PFSK-1 (cell line): ENCODE data around the gene LRPAP1.

Experiments used
- FOXP2 ChIP-seq: optimal IDR thresholded peaks from 2 replicates; pipeline ENCODE3; 2011; ENCODE audit warnings: borderline replicate concordance, control low read depth, inconsistent platforms; ENCODE audit not compliant: insufficient read depth; ENCODE audit errors: extremely low read length, extremely low read depth
- POLR2AphosphoS5 ChIP-seq: IDR thresholded peaks from 2 replicates; pipeline ENCODE4 v1.6.1; 2012; ENCODE audit warnings: low read depth, mild to moderate bottlenecking, control low read depth, low read length, moderate library complexity
- SIN3A ChIP-seq: IDR thresholded peaks from 2 replicates; pipeline ENCODE4 v1.6.1; 2012; ENCODE audit warnings: mild to moderate bottlenecking, low read length, moderate library complexity, borderline replicate concordance; ENCODE audit not compliant: insufficient read depth
- TAF1 ChIP-seq: IDR thresholded peaks from 2 replicates; pipeline ENCODE4 v1.6.1; 2012; ENCODE audit warnings: low read length, control low read depth, borderline replicate concordance; ENCODE audit not compliant: insufficient read depth
- TF ChIP-seq, protein P1 (sequence below), 2 experiments: IDR thresholded peaks; 2 replicates each; pipeline versions ENCODE4 v1.6.1 to v1.8.0; 2011 to 2012; ENCODE audit warnings: low read depth in 2 of 2, low read length in 2 of 2, control low read depth in 1 of 2, inconsistent platforms in 1 of 2, mild to moderate bottlenecking in 1 of 2, moderate library complexity in 1 of 2; ENCODE audit not compliant: insufficient read depth in 1 of 2

DNA sequence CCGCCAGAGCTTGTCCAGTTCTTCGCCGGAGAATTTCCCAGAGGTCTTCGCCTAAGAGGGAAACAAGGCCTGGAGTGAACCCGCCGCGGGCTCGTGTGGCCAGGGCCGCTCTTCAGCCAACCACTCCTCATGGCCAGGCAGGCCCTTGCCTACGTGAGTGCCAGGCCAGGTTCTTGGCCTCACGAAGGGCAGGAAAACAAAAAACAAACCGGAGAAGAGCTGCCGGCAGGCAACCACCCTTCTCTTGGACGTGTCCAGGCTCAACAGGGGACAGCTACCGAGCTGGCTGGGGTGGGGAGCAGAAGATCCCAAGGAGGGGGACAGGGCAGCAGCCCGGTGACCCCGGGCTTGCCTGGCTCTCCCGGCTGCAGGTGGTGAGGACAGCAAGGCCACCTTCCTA, 13.3 kb downstream of the LRPAP1 start:
- TF ChIP-seq POLR2AphosphoS5 (no peak), TAF1 (no peak), SIN3A (no peak), FOXP2 (no peak)
- TF ChIP-seq, protein P1, sequence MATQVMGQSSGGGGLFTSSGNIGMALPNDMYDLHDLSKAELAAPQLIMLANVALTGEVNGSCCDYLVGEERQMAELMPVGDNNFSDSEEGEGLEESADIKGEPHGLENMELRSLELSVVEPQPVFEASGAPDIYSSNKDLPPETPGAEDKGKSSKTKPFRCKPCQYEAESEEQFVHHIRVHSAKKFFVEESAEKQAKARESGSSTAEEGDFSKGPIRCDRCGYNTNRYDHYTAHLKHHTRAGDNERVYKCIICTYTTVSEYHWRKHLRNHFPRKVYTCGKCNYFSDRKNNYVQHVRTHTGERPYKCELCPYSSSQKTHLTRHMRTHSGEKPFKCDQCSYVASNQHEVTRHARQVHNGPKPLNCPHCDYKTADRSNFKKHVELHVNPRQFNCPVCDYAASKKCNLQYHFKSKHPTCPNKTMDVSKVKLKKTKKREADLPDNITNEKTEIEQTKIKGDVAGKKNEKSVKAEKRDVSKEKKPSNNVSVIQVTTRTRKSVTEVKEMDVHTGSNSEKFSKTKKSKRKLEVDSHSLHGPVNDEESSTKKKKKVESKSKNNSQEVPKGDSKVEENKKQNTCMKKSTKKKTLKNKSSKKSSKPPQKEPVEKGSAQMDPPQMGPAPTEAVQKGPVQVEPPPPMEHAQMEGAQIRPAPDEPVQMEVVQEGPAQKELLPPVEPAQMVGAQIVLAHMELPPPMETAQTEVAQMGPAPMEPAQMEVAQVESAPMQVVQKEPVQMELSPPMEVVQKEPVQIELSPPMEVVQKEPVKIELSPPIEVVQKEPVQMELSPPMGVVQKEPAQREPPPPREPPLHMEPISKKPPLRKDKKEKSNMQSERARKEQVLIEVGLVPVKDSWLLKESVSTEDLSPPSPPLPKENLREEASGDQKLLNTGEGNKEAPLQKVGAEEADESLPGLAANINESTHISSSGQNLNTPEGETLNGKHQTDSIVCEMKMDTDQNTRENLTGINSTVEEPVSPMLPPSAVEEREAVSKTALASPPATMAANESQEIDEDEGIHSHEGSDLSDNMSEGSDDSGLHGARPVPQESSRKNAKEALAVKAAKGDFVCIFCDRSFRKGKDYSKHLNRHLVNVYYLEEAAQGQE (IDR thresholded peaks at IDR 0.05; ENCODE audit: insufficient read depth in 1 of 2, low read depth in 2 of 2, low read length in 2 of 2) = no peak
